Parathyroid adenoma (tissue), 2 donors: ENCODE data around the gene ST6GALNAC6.

Source experiments
- H2AFZ ChIP-seq: fragments of 300-600 bp; sonication (generic); one replicate; pipeline ENCODE4 v1.7.0; 2017; ENCODE audit warnings: antibody characterized with exemption, mild to moderate bottlenecking
- H3K27ac ChIP-seq: fragments of 300-600 bp; sonication (generic); one replicate; pipeline ENCODE4 v1.7.0; 2017
- H3K27me3 ChIP-seq: fragments of 300-600 bp; sonication (generic); one replicate; pipeline ENCODE4 v1.7.0; 2017; ENCODE audit warnings: low read length; ENCODE audit not compliant: control insufficient read depth, insufficient read depth
- H3K36me3 ChIP-seq: fragments of 300-600 bp; sonication (generic); one replicate; pipeline ENCODE4 v1.7.0; 2017; ENCODE audit warnings: low read length; ENCODE audit not compliant: control insufficient read depth, insufficient read depth
- H3K4me1 ChIP-seq: fragments of 300-600 bp; sonication (generic); one replicate; pipeline ENCODE4 v1.7.0; 2017; ENCODE audit warnings: control low read depth
- H3K4me2 ChIP-seq: fragments of 300-600 bp; sonication (generic); one replicate; pipeline ENCODE4 v1.7.0; 2017; ENCODE audit warnings: low read length
- H3K4me3 ChIP-seq: fragments of 300-600 bp; sonication (generic); one replicate; pipeline ENCODE4 v1.7.0; 2017; ENCODE audit warnings: low read depth, low read length
- H3K79me2 ChIP-seq: fragments of 300-600 bp; sonication (generic); one replicate; pipeline ENCODE4 v1.7.0; 2017; ENCODE audit warnings: control low read depth
- H3K9ac ChIP-seq: fragments of 300-600 bp; sonication (generic); one replicate; pipeline ENCODE4 v1.7.0; 2017; ENCODE audit warnings: mild to moderate bottlenecking
- H3K9me3 ChIP-seq: fragments of 300-600 bp; sonication (generic); one replicate; pipeline ENCODE4 v1.7.0; 2017; ENCODE audit warnings: low read length; ENCODE audit not compliant: control insufficient read depth
- TF ChIP-seq, protein P1 (sequence below): fragments of 300-600 bp; sonication (generic); IDR thresholded peaks from one replicate; pipeline ENCODE4 v1.7.0; 2017; ENCODE audit warnings: antibody characterized with exemption, mild to moderate bottlenecking
- donor health status: primary hyperparathyroidism.

ST6GALNAC6 gene

DNA sequence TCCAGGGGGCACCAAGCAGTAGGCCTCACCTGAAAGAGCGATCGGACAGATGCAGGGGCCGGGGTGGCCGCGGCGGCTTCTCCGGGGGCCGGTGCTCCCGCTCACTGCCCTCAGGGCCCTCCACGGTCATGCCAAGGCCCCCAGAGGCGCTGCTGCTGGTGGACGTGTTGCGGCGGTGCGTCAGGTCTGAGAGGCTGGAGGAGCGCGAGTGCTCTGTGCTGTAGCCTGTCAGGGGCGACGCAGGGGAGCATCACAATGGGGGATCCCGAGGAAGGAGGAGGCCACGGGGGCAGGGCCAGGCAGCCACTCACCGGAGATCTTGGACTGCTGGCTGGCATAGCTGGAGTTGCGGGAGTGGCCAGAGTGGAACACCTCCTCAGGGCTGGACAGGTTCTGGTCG, 45.9 kb upstream of the ST6GALNAC6 start:
- no peak overlapping the region for H3K27ac ChIP-seq
- H2AFZ ChIP-seq: no peak overlapping the region
- TF ChIP-seq, protein P1, sequence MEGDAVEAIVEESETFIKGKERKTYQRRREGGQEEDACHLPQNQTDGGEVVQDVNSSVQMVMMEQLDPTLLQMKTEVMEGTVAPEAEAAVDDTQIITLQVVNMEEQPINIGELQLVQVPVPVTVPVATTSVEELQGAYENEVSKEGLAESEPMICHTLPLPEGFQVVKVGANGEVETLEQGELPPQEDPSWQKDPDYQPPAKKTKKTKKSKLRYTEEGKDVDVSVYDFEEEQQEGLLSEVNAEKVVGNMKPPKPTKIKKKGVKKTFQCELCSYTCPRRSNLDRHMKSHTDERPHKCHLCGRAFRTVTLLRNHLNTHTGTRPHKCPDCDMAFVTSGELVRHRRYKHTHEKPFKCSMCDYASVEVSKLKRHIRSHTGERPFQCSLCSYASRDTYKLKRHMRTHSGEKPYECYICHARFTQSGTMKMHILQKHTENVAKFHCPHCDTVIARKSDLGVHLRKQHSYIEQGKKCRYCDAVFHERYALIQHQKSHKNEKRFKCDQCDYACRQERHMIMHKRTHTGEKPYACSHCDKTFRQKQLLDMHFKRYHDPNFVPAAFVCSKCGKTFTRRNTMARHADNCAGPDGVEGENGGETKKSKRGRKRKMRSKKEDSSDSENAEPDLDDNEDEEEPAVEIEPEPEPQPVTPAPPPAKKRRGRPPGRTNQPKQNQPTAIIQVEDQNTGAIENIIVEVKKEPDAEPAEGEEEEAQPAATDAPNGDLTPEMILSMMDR: no peak
- no peaks in the 10 kb centered on the region for H3K4me1 ChIP-seq
- H3K9me3 ChIP-seq: no peaks in the 10 kb centered on the region
- H3K27me3 ChIP-seq: no peaks in the 10 kb centered on the region
- H3K4me3 ChIP-seq: no peak overlapping the region
- no peaks in the 10 kb centered on the region for H3K36me3 ChIP-seq
- H3K79me2 ChIP-seq: peaks cover 4% of the 10 kb centered on the region
- H3K9ac ChIP-seq: no peak overlapping the region
- H3K4me2 ChIP-seq: no peak overlapping the region

DNA sequence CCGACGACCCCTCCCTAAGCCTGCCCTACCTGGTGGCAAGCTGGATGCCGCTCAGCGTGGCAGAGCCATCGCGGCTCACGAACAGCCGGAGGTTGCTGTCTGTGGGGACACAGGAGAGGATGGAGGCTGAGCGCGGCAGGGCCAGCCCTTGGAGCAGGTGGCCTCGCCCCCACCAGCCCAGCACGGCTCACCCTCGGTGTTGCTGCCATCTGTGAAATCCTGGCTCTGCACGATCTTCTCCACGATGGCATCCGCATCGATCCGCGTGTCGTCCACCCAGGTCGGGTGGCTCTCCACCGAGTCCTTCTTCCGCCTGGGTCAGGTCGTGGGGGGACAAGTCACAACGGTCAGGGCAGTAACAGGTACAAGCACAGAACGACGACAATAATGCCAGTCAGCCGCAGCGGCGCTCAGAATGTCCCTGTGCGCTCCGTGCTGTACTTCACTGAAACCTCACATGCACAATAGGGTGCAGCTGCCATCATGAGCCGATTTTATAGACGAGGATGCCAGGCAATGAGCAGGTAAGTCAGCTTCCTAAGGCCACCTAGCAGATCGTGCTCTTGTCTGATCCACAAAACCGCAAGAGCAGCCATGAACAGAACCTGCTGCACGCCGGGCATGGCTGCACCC, 45.3 kb upstream of the ST6GALNAC6 start:
- Histone ChIP-seq H3K9ac (no peak overlapping the region), H3K36me3 (no peaks in the 10 kb centered on the region)

DNA sequence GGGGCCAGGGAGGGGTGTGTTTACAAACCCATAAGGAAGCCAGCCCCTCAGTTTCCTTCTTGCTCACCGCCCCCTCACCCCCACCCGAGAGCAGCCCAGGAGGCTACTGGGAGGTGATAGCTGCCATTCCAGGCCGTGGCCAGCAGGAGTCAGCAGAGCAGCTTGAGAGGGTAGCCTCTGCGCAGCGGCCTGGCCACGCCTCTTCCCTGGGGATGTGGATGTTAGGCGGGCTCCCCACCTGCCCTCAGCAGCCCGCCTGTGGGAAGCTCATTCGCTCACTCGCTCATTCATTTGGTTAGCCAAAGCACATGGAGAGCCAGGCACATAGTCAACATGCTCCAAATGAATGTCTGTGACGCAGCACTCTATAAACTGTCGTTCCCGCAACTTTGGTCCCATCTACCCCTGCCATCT, 44.3 kb upstream of the ST6GALNAC6 start:
- H3K9me3 ChIP-seq: no peaks in the 10 kb centered on the region
- no peak overlapping the region for H3K9ac ChIP-seq
- H3K79me2 ChIP-seq: no peaks in the 10 kb centered on the region
- H3K4me2 ChIP-seq: no peak overlapping the region
- H3K4me3 ChIP-seq: no peak overlapping the region
- no peaks in the 10 kb centered on the region for H3K27me3 ChIP-seq
- TF ChIP-seq, protein P1: peak; percentile 65
- H3K36me3 ChIP-seq: no peaks in the 10 kb centered on the region
- H3K4me1 ChIP-seq: no peaks in the 10 kb centered on the region
- H3K27ac ChIP-seq: no peak overlapping the region
- no peak overlapping the region for H2AFZ ChIP-seq

More for the DNA sequence above, 45.3 kb upstream of the ST6GALNAC6 start:
- Histone ChIP-seq H3K4me3 (no peak overlapping the region), H3K4me2 (no peak overlapping the region), H3K27me3 (no peaks in the 10 kb centered on the region), H2AFZ (no peak overlapping the region), H3K9me3 (no peaks in the 10 kb centered on the region), H3K4me1 (no peaks in the 10 kb centered on the region), H3K79me2 (no peaks in the 10 kb centered on the region), H3K27ac (no peak overlapping the region)
- TF ChIP-seq, protein P1: no peak

DNA sequence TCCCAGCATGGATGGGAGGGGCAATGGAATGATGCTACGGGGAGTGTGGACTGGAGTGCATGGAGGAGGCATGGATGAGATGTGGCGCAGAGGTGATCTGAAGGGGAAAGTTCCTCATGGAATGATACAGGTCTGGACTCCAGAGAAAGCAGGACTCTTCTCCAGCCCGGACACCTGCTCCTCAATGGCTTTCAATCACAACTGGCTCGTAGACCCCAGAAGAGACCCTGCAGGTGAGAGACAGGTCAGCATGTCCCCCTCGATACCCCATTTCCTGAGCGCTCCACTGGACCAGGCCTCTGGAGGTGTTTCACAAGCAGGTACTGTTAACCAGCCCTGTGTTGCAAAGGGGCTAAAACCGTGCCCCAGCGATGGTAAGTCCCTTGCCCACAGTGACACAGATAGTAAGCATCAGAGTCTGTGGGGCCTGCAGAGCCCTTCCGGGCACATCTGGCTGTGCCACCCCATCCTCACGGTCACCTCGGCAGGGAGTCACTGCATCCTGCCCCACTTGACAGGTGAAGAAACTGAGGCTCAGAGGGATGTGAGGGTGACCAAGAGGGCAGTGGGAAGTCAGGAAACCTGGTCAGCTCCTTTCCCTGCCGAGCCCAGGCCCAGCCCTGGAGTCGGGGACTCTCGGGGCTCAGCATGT, 43.7 kb upstream of the ST6GALNAC6 start:
- no peak overlapping the region for H3K4me2 ChIP-seq
- H3K27ac ChIP-seq: no peak overlapping the region
- no peak overlapping the region for H3K4me3 ChIP-seq
- no peak overlapping the region for H3K9ac ChIP-seq
- no peak overlapping the region for H2AFZ ChIP-seq
- TF ChIP-seq, protein P1: no peak
- H3K79me2 ChIP-seq: no peaks in the 10 kb centered on the region
- H3K4me1 ChIP-seq: no peaks in the 10 kb centered on the region
- H3K36me3 ChIP-seq: no peaks in the 10 kb centered on the region
- H3K9me3 ChIP-seq: no peaks in the 10 kb centered on the region
- H3K27me3 ChIP-seq: no peaks in the 10 kb centered on the region
